GM18909 (cell line): Measurements from ENCODE around the gene EFCC1.

Source experiments
- ATAC-seq: cut with Tn5 transposase; IDR thresholded peaks from one replicate; pipeline ENCODE4 v1.9.1; 2021; ENCODE audit warnings: mild to moderate bottlenecking; ENCODE audit not compliant: unreplicated experiment, poor library complexity

EFCC1 gene

DNA sequence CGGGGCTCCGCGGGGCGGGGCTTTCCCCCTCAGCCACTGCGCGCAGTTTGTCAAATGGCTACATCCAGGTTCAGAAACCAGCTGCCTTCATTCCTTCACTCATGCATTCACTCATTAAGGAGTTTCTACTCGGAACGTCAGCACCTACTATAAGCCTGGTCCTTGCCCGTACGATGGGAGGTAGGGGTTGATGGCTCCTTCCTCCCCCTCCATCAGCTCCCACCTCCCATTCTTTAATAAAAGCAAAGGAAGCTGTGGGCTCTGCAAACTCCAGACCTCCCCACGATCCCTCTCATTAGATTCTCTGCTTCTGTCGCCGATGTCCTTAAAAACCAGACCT lies 7.0 kb upstream of the EFCC1 start:
- no peak for ATAC-seq

DNA sequence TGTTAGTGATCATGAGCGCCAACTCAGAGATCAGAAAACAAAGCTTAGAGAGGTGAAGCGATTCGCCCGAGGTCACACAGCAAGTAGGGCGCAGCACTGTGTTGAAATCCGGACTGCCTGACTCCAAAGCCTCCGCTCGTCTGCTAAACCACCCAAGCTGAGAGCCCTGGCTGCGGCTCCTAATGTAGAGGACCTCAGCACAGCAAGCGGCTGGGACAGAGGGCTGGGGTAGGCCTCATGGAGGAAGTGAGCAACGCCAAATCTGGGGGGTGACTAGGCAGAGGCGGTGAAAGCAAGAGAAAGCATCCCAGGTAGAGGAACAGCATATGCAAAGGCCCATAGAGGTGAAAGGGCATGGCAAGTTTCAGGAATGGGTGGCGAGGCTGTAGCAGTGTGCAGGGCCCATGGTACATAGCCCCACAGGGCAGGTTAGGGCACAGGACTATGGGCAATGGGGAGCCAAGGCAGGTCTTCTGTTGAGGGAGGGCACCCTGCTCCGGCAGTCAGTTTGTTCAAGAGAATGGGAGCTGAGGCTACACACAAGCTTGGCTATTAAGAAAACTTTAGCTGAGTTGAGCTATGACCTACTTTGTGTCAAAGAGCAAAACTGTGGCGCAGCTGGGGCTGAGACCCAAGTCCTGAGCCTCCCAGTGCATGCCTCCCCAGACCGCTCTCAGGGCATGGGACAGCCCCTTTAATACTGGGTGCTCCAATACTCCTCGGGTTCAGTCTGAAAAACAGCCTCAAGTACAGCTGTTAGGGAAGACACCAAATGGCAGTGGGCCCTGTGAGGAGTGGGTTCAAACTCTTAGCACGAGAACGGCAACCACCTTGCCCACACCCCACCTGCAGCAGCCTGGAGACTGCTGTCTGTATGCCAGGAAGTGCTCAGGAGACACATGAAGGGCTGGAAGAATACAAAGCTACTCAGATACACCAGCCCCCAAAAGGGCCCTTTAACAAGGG lies 6.2 kb upstream of the EFCC1 start:
- ATAC-seq: no peak

DNA sequence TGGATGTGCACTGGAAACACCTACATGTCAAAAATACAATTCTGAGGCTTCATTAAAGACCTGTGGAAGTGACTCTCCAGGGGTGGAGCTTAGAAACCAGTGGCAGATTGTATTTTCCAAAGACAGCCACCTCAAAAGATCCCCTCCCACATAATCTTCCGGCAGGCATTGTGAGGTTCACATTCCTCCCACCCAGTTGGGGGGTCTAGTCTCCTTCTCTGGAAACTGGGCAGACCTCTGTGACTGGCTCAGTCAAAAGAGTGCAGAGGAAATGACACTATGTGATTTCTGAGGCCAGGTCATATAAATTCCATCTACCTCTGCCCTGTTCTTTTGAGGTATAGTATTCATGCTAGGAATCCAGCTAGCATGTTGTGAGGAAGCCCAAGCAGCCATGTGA lies 5.4 kb upstream of the EFCC1 start:
- ATAC-seq: no peak

DNA sequence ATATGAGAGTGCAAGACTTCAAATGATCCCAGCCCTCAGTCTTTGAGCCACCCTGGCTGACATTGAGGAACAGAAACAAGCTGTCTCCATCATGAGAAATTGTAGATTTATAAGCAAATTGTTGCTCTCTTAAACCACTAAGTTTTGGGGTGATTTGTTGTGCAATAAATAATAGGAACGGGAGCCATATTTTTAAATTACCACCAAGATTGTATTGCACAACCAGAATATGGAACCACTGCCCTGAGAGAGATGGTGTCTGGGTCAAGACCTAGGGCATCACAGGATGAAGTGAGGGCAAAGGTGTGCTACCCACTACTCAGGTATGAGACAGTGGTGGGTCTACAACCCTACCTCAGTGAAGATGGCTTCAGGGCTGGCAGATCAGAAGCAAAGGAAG lies 4.9 kb upstream of the EFCC1 start:
- no peak for ATAC-seq

DNA sequence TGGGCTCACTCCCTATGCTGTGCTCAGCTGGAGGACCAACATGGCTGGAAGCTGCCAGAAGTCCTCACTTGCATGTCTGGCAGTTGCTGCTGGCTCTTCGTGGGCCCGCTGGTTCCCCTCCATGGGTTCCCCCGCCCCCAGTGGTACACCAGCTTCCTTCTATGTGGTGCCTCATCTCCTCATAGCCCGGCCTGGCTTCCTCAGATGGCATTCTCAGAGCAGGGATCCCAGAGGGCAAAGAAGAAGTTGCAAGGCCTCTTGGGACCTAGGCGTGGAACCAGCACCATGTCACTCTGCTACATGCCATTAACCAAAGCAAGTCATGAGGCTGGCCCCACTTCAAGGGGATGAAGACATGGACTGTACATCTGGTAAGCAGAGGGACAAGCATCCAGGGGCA lies 4.4 kb upstream of the EFCC1 start:
- ATAC-seq: no peak

DNA sequence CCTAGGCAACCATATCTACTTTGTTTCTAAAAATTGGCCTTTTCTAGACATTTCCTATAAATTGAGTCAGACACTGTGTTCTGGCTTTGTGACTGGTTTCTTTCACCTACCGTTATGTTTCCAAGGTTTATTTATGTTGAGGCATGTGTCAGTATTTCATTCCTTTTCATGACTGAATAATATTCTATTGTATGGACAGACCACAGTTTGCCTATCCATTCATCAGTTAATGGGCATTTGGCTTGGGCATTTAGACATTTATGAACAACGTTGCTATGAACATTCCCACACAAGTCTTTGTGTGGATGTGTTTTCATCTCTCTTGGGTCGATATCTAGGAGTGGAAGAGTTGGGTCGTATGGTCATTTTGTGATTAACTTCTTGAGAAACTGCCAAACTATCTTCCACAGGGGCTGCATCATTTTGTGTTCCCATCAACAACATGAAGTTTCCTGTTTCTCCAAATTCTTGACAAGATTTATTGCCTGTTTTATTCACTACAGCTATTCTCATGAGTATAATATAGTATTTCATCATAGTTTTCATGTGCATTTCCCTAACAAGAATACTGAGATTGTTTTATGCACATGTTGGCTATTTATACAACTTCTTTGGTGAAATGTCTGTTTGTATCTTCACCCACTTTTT lies 3.5 kb upstream of the EFCC1 start:
- no peak for ATAC-seq

DNA sequence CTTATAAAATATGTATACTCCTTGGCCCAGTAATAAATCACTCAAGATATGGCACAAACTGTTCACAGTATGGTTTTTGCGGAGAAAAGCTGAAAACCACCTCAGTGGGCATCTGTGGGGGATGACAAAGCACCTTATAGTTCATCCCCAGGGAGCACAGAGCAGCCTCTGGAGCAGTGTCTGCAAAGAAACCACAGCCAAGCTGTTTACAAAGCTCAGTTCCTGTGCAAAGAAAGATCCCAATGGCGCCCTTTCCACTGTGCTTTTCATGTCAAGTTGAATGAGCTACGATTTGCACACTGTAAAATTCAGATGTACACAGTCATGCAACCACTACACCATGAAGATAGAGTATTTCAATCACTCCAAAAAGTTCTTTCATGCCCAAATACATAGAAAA lies 2.5 kb upstream of the EFCC1 start:
- no peak for ATAC-seq

DNA sequence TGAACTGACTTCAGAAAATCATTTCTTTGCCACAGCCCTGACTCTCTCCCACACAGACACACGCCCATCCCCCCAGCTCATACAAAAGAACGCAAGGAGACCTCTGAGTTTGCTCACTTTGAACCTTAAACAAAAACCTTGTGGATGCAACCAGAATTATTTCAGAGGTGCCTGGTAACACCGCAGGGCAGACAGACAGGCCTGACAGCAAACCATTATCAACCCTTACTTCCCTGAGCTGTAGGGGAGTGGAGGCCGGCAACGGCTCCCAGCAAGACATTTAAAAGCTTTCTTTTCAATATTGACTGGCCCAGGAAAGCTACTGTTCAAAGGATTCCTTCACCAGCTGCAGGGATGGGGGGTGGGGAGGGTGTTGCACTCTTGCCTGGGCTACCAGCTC lies 2.0 kb upstream of the EFCC1 start:
- no peak for ATAC-seq

DNA sequence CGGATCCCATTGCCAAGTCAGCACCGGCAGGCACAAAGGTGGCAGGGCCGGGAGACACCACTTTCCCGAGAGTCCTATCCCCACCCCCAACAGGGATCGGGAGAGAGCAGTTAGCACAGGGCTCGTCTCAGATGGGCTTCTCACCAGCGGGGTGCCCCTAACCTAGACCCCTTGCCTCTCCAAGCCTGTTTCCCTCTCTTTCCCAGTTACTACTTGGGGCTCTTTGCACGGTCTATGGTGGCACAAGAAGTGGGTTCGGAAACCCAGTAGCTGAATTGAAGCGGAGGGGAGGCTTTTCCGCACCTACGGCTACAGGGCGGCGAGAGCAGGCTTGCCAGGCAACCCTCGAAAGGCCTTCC lies 383 bp upstream of the EFCC1 start:
- ATAC-seq: no peak

DNA sequence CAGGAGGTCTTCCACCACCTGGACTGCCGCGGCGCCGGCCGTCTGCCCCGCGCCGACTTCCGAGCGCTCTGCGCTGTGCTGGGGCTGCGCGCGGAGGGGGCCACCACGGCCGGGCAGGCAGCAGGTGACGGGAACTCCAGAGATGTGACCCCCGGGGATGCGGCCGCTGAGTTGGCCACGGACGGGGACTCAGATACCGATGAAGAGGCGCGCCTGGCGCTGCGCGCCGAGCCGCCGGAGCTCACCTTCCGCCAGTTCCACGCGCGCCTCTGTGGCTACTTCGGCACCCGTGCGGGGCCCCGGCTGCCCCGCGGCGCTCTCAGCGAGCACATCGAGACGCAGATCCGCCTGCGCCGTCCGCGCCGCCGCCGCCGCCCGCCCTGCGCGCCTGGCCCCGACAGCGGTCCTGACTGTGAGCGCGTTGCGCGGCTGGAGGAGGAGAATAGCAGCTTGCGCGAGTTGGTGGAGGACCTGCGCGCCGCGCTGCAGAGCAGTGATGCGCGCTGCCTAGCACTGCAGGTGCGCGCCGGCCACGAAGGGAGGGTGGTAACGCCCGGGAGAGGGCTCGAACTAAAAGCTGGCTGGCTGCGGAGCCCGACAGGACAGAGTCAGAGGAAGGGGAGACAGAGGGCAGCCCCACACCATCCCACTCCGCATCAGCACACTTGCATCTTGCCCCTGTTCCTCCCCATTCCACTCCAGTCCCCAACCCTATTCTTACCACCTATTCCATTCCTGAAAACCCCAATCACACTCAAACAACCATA lies 885 bp downstream of the EFCC1 start:
- no peak for ATAC-seq

DNA sequence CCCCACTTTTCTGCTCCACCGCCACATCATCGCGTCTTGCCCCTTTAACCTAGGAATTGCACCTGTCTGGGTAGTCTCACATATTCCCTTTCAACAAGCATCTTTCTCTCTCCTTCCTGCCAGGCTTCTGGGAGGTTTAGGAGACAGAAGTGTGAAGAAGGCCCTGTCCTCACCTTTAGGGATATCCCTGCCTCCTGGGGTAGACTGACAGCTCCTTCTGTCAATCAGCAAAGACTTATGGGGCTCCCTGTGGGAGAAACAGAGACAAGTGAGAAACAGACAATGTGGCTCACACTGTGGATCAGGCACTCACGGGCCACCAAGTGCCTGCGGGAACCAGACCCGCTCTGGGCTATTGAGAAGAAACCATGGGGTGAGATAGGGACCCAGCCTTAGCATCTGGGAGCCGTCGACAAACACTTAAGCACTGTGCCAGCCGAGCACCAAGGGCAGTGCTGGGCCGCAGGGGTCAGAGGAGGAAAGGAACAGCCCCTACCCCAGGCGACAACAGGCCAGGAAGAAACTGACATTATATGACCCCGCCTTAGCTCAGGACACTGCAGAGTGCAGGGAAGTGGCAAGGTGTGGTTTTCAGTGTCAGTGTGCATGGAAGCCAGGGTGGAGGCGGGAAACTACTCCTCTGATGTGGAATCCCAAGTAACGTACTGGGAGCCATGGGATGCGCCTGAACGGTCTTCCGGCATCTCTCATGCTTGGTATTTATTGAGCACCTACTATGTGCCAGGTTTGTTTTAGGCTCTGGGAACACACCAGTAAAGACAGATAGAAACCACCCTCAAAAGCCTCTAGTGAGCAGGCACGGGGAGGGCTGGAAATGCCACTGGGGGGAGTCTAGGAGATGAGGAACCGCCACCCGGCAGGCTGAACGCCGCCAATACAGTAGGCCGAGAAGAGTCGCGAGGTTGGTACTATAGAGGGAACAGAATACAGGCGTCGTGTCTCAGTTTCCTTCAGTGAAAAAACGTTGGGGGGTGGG lies 1.8 kb downstream of the EFCC1 start:
- no peak for ATAC-seq

DNA sequence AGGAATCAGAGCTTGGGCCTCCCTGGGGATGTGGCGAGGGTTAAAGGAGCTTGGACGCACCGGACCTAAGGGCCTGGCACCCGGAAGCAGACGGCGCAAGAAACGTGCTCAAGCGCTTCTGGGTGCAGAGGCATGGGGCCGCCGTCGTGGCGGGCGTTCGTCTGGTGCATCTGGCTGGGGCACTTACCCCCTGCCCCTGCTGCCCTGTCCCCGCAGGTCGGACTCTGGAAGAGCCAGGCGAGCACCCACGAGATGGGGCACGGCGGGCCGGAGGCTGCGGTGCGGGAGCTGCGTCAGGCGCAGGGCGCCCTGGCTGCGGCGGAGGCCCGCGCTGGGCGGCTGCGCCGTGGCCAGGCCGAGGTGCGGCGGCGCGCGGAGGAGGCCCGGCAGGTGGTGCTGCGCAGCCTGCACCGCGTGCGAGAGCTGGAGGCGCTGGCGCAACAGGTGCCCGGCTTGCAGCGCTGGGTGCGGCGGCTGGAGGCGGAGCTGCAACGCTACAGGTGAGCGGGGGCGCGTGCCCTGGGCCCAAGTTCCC lies 2.5 kb downstream of the EFCC1 start:
- ATAC-seq: no peak

DNA sequence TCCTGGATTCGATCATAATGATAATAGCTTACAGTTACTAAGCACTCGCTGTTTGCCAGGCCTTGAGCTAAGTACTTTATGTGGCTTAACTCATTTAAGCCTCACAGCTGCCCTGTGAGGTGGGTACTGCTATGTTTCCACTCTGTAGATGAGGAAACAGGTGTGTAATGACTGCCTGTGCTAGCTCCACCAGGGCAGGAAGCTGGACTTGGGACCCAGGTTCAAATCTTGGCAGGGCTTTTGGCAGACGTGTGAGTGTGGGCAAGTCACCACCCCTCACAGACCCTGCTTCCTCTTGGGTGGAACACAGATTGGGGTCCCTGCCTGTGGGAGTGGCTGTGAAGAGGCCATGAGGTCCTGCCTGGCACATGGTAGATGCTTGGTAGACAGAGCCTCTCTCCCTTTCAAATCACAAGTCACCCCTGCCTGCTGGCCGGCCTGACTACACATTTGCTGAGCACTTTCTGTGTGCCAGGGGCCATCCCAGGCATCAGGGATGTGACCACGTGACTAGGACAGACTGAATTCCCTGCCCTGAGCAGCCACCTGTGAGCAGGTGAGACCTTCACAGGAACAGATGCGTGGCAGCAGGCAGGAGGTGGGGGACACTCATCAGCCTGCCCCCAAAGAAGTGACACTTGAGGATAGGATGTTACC lies 3.7 kb downstream of the EFCC1 start:
- no peak for ATAC-seq

DNA sequence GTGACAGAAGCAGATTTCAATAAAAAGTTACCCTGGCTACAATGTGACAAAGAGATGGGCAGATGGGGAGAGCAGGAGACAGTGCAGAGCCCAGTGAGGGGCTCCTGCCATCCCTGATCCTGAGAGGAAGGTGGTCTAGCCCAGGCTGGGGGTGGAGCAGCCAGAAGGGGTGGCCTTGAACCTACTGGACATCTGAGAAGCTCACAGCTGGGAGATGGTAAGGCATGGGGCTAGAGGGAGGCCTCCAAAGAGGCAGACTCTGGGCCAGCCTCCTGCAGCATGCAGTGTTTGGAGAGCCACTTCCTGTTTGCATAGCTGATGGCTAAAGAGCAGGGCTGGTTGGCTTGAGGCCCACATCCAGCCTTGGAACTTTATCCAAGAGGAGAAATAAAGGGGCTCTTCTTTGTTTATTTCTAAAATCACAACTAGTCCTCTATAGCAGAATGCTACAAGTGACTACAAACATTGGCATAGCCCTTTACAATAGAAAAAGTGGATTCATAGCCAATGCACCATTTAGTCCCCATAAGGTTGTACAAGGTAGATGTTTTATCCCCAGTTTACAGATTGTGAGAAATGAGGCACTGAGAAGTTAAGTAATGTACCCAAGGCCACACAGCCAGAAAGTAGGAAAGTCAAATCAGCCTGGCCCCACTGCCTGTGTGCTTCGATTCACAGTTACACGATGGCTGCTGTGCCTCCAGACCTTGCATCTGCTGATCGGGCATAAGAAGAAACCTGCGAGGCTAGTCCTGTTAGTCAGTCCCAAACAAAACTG lies 4.6 kb downstream of the EFCC1 start:
- ATAC-seq: no peak

DNA sequence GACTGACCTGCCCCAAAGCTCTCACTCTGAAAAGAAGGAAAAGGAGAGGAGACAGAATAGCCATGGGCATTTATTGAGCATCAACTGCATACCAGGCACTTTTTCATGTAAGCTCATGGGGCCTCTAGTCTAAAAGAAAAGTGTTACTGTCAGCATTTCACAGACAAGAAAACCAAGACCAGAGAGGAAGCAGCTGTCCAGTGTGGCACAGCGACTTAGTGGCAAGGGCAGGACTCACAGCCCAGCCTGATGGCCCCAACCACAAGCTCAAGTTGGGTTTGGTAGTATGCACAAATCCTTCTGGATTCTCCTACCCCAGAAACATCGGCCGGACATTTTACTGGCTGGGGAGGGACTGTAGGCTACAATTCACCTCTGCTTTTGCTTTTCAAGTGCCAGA lies 5.8 kb downstream of the EFCC1 start:
- no peak for ATAC-seq

DNA sequence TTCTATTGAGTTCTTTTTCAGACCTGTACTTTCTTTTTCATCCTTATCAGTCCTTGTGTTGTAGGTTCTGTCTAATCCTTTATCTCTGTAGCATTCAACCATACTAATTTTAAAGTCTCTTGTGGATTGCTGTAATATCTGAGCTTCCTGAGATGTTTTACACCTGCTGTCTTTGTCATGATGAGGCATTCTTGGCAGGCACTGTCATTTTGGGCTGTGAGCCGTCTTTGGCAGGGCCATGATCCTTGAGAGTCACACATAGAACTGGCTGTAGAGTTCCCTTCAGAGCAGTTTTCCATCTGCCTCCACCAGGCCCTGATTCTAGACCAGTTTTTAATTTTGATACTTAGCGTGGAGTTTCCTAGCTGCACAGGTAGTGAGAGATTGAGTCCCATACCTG lies 6.7 kb downstream of the EFCC1 start:
- ATAC-seq: no peak

DNA sequence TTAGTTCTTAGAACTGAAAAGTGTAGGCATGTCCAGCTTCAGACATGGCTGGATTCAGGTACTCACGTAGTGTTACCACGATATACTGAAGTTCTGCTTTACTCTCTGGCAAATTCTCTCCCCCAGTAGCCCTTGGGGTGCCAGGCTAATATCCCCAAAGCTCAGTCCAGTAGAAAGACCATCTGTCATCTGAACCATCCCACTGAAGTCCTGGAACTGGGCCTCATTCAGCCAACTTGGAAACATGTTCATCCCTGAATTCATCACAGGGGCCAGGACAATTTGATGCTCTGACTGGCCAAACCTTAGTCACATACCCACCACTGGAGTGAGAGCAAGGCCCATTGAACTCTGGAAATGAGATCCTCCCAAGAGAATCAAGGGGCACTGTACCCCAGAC lies 8.2 kb downstream of the EFCC1 start:
- no peak for ATAC-seq

DNA sequence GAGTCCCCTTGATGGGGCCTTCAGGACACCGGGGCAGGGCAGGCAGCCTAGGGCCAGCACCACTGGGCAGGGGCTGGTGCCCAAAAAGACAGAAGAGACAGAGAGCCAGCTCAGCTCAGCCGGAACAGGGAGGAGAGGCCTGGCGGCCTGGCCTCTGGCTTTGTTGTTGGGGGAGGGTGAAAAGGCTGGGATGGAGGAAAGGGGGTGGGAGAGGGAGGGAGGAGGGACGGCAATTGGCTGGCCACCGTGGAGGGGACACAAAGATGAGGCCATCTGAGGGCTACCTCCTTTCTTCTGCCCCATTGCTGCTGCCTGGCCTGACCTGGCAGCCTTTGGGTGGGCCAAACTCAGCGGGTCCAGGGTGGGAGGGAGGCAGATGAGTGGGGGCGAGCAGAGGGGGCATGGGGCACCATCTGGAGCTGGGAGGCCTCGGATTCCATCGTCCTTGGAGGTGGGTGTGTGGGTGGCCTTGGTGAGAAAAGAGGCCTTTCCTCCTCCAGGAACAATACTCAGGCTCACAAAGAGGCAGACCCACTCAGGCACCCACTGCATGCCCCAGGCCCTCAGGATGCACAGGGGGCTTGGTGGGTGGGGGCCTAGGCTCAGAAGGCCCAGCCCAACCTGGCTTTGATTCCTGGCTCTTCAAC lies 9.3 kb downstream of the EFCC1 start:
- no peak for ATAC-seq
